NB4 (cell line): Measurements from ENCODE around the gene SNRNP70.

Experiments used
- DNase-seq: peaks from one replicate; pipeline ENCODE4 v3.0.0; 2010; ENCODE audit warnings: low read depth
- H3K4me3 ChIP-seq: one replicate; pipeline ENCODE4 v1.5.1; 2011; ENCODE audit warnings: mild to moderate bottlenecking, low read depth, low read length, moderate library complexity
- MYC ChIP-seq: IDR thresholded peaks from 2 replicates; pipeline ENCODE4 v1.6.1; 2011; ENCODE audit warnings: low read depth, low read length
- POLR2A ChIP-seq: IDR thresholded peaks from 2 replicates; pipeline ENCODE4 v1.6.1; 2011; ENCODE audit warnings: mild to moderate bottlenecking; ENCODE audit not compliant: insufficient read length; ENCODE audit errors: extremely low read depth
- TF ChIP-seq, protein P1 (sequence below): IDR thresholded peaks from 2 replicates; pipeline ENCODE4 v1.6.1; 2011; ENCODE audit warnings: low read depth, low read length
- TF ChIP-seq, protein P2 (sequence below): IDR thresholded peaks from one replicate; pipeline ENCODE4 v1.5.1; 2012; ENCODE audit warnings: low read depth, low read length

Gene SNRNP70

DNA sequence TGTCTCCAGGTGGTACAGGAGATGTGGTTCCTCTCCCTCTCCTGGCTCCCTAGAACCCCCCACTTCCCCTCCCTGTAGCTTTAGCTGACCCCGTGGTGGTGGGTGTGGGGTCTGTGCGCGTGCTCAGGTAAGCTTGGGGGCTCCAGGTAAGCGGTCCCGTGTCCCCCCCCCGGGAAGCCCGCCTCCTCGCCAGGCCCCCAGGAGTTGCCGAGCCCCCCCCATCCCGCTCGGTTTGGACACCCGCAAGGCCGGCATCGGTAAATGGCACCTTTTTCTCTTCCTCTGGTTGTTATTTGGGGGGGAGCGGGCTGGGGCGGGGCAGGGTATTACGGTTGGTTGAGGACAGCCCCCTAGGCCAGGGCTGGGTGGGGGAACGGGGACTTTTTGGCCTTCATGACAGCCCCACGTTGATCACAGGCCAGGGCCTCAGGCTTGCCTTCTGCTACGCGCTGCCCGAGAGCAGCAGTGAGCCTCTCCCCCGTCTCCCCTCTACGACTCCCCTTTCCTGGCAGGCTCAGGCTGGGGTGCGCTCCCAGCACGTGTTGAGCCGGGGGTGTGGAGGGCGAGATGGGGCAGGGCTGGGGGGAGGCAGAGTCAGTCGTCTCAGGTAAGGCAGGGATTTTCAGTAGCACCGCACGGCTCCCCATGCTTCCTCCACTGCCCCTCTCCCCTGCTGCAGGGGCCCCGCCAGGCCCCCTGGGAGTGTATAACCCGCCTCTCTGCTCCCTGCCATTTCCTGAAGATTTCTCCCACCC, 18.3 kb downstream of the SNRNP70 start:
- TF ChIP-seq, protein P1, sequence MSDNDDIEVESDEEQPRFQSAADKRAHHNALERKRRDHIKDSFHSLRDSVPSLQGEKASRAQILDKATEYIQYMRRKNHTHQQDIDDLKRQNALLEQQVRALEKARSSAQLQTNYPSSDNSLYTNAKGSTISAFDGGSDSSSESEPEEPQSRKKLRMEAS = no peak
- no peak for TF ChIP-seq POLR2A
- no peak for TF ChIP-seq MYC
- TF ChIP-seq, protein P2, sequence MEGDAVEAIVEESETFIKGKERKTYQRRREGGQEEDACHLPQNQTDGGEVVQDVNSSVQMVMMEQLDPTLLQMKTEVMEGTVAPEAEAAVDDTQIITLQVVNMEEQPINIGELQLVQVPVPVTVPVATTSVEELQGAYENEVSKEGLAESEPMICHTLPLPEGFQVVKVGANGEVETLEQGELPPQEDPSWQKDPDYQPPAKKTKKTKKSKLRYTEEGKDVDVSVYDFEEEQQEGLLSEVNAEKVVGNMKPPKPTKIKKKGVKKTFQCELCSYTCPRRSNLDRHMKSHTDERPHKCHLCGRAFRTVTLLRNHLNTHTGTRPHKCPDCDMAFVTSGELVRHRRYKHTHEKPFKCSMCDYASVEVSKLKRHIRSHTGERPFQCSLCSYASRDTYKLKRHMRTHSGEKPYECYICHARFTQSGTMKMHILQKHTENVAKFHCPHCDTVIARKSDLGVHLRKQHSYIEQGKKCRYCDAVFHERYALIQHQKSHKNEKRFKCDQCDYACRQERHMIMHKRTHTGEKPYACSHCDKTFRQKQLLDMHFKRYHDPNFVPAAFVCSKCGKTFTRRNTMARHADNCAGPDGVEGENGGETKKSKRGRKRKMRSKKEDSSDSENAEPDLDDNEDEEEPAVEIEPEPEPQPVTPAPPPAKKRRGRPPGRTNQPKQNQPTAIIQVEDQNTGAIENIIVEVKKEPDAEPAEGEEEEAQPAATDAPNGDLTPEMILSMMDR = no peak
- H3K4me3 ChIP-seq = no peak overlapping the region
- DNase-seq = no peak

DNA sequence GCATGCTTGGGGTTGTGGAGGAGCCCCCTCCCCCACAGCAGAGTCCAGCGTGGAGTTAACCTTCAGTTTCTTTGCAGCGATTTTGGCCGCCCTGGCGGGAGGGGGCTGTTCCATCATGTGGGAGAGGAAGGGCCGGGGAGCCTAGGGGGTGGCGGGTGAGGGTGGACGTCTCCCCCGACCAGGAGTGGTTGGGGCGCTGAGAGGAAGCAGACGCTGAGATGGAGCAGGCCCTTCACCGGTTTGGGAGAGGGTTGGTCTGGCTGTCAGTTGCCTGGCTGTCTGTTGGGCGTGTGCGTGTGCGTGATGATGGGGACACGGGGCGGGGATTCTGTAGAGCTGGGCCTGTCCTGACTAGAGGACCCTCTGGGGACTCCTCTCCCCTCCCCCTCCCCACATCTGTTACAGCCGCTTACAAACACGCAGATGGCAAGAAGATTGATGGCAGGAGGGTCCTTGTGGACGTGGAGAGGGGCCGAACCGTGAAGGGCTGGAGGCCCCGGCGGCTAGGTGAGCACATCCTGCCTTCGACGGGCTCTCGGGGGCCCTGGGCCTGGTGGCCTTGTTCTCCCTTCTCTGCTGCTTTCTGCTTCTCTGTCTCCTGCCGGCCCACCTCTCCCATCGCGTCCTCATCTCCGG, 19.1 kb downstream of the SNRNP70 start:
- H3K4me3 ChIP-seq = no peak overlapping the region
- no peak for DNase-seq
- TF ChIP-seq, protein P1 = no peak
- TF ChIP-seq, protein P2 = no peak
- TF ChIP-seq MYC (no peak), POLR2A (no peak)

DNA sequence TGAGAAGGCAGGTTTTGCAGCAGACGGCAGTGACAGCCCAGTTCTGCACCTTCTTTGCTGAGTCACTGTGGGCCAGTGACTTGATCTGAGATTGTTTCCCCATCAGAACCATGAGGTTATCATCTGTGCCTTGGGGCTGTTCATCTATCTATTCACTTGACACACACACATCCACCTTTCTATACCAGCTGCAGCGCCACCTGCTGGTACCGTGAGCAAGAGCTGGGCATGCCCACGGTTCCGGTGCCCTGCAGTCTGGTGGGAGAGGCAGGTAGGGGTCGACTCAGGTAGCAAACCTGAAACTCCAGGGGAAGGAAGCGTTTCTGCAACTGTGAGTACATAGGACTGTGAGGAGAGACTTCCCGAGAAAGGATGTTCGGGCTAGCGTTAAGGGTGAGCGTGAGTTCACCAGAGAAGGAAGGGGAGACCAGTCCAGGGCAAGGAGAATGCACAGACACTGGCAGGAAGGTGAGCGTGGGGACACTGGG, 21.4 kb downstream of the SNRNP70 start:
- no peak overlapping the region for H3K4me3 ChIP-seq
- peak; percentile 70 for DNase-seq
- TF ChIP-seq, protein P2 = peak; percentile 62
- TF ChIP-seq, protein P1 = no peak
- TF ChIP-seq POLR2A (no peak), MYC (no peak)

DNA sequence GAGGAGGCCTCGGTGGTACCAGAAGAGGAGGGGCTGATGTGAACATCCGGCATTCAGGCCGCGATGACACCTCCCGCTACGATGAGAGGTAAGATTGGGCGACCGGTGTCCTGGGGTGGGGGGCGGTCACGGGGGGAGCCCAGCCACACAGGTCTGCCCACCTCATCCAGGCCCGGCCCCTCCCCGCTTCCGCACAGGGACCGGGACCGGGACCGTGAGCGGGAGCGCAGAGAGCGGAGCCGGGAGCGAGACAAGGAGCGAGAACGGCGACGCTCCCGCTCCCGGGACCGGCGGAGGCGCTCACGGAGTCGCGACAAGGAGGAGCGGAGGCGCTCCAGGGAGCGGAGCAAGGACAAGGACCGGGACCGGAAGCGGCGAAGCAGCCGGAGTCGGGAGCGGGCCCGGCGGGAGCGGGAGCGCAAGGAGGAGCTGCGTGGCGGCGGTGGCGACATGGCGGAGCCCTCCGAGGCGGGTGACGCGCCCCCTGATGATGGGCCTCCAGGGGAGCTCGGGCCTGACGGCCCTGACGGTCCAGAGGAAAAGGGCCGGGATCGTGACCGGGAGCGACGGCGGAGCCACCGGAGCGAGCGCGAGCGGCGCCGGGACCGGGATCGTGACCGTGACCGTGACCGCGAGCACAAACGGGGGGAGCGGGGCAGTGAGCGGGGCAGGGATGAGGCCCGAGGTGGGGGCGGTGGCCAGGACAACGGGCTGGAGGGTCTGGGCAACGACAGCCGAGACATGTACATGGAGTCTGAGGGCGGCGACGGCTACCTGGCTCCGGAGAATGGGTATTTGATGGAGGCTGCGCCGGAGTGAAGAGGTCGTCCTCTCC, 22.6 kb downstream of the SNRNP70 start:
- TF ChIP-seq, protein P2 = no peak
- TF ChIP-seq POLR2A = no peak
- TF ChIP-seq, protein P1 = no peak
- no peak overlapping the region for H3K4me3 ChIP-seq
- no peak for DNase-seq

DNA sequence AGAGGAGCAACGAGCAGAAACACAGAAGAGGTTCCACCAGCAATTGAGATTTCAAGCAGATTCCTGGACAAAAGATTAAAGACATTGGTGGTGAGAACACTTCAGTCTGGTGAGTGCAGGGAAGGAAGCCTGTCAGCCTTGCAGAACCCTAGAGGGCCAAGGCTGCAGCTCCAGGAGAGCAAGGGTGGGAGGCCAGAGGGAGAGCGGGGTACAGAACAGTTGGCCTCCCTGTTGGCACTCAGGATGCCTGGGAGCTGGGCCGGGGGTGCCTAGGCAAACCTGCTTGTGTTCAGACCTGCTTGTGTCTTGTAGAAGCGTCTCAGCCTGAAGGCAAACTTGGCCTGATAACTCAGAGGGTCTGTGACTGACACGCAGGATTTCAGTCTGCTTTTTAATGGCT, 23.8 kb downstream of the SNRNP70 start:
- H3K4me3 ChIP-seq = no peak overlapping the region
- TF ChIP-seq, protein P2 = no peak
- TF ChIP-seq, protein P1 = no peak
- TF ChIP-seq POLR2A (no peak), MYC (no peak)
- no peak for DNase-seq
